Measurements from ENCODE around the gene RASSF4.

DNA sequence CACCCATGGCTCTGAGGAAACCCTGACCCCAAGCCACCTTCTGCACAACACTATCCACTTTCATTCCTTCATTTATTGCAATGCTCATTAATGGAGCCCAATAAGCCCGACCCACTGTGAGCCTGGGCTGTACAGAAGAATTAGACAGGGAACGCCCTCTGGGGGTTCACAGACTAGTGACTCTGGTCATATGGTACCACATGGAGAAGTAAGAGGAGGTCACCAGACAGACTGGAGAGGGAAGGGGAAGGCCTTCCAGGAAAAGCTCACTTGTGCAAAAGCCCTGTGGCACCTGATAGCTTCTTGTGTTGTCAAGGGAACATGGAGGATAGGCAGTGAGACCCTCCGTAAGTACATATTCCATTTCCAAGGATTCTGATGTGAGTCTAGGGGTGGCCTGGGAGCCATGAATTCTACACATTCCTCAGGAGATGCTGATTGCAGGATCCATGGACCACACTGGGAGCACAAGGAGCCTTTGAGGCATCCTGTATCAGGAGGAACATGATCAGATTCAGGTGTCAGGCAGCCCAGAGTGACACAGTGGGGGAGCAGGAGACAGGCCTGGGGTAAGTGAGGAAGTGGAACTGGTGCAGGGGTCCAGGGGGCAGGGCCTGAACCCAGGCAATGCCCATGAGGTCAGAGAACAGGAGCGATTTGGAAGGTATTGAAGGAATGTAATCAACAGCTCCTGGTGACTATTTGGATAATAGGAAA is 28.5 kb upstream of the RASSF4 start:
- TF ChIP-seq, protein P1, sequence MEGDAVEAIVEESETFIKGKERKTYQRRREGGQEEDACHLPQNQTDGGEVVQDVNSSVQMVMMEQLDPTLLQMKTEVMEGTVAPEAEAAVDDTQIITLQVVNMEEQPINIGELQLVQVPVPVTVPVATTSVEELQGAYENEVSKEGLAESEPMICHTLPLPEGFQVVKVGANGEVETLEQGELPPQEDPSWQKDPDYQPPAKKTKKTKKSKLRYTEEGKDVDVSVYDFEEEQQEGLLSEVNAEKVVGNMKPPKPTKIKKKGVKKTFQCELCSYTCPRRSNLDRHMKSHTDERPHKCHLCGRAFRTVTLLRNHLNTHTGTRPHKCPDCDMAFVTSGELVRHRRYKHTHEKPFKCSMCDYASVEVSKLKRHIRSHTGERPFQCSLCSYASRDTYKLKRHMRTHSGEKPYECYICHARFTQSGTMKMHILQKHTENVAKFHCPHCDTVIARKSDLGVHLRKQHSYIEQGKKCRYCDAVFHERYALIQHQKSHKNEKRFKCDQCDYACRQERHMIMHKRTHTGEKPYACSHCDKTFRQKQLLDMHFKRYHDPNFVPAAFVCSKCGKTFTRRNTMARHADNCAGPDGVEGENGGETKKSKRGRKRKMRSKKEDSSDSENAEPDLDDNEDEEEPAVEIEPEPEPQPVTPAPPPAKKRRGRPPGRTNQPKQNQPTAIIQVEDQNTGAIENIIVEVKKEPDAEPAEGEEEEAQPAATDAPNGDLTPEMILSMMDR (IDR thresholded peaks at IDR 0.05; ENCODE audit: low read depth, low read length, missing input control): no peak
- no peak for TF ChIP-seq EGR1 (IDR thresholded peaks at IDR 0.05; ENCODE audit: low read depth in 2 of 2)
- no peak for TF ChIP-seq MAX (IDR thresholded peaks at IDR 0.05)
- TF ChIP-seq FOXA1 (IDR thresholded peaks at IDR 0.05): no peak
- no peak for TF ChIP-seq SP1 (IDR thresholded peaks at IDR 0.05)
